T47D (cell line): ENCODE measurements around the gene STXBP5.
"Not testable (repeated sequence)": the region's sequence is repeated elsewhere in the genome, so short reads cannot be mapped to it uniquely, and the experiment has no call there.

ENCODE experiments used
- DNase-seq, 2 experiments: peaks; one replicate each; pipeline versions ENCODE4 v3.0.0 to v3.0.0-alpha.2; 2011 to 2012; ENCODE audit warnings: low read depth in 1 of 2, low spot score in 1 of 2
- JUND ChIP-seq: IDR thresholded peaks from 2 replicates; pipeline ENCODE4 v1.6.1; 2012; ENCODE audit warnings: low read depth
- in situ Hi-C: cut with HindIII; loops from 2 replicates; pipeline ENCODE4 v1.10.0; 2016; ENCODE audit warnings: low sequenced_read_pairs, low pct_unique_long_range_greater_than_20kb

Gene STXBP5

GRCh38 chr6:147246853-147247635 is 42.8 kb downstream of the STXBP5 start:
- TF ChIP-seq JUND: no peak
- no peak for DNase-seq
- in situ Hi-C loops: no loop called here

- DNase-seq: no peak
- no peak for TF ChIP-seq JUND
- in situ Hi-C loops: no loop called here
These were observed 44.6 kb downstream of the STXBP5 start for GRCh38 chr6:147248859-147249258.

- in situ Hi-C loops: no loop called here
- TF ChIP-seq JUND: no peak
- no peak for DNase-seq
These were observed 46.9 kb downstream of the STXBP5 start for GRCh38 chr6:147251072-147251471.

GRCh38 chr6:147254929-147255473 is 50.8 kb downstream of the STXBP5 start:
- DNase-seq, in situ Hi-C loops: not testable (repeated sequence)

GRCh38 chr6:147255948-147256674 is 51.9 kb downstream of the STXBP5 start:
- in situ Hi-C loops: no loop called here
- no peak for DNase-seq
- no peak for TF ChIP-seq JUND

- TF ChIP-seq JUND: no peak
- in situ Hi-C loops: no loop called here
- no peak for DNase-seq
These were observed 53.5 kb downstream of the STXBP5 start for GRCh38 chr6:147257760-147258159.

GRCh38 chr6:147260091-147260490 is 55.9 kb downstream of the STXBP5 start:
- in situ Hi-C loops: no loop called here
- no peak for TF ChIP-seq JUND
- DNase-seq: no peak

GRCh38 chr6:147262946-147263345 is 58.7 kb downstream of the STXBP5 start:
- DNase-seq: no peak
- in situ Hi-C loops: no loop called here
- no peak for TF ChIP-seq JUND

GRCh38 chr6:147266821-147267220 is 62.6 kb downstream of the STXBP5 start:
- in situ Hi-C loops: no loop called here
- no peak for DNase-seq
- TF ChIP-seq JUND: no peak

- in situ Hi-C loops: no loop called here
- no peak for DNase-seq
- TF ChIP-seq JUND: no peak
These were observed 63.4 kb downstream of the STXBP5 start for GRCh38 chr6:147267658-147268057.

- no peak for DNase-seq
- in situ Hi-C loops: no loop called here
- TF ChIP-seq JUND: no peak
These were observed 64.0 kb downstream of the STXBP5 start for GRCh38 chr6:147268254-147268653.

- in situ Hi-C loops: no loop called here
- no peak for DNase-seq
- TF ChIP-seq JUND: no peak
These were observed 69.8 kb downstream of the STXBP5 start for GRCh38 chr6:147274012-147274411.

GRCh38 chr6:147274776-147275175 is 70.6 kb downstream of the STXBP5 start:
- in situ Hi-C loops: no loop called here
- TF ChIP-seq JUND: no peak
- DNase-seq: no peak
